H1 (cell line): Measurements from ENCODE around the gene EPHA5.

Experiments used
- BRCA1 ChIP-seq: IDR thresholded peaks from 2 replicates; pipeline ENCODE4 v1.6.1; 2012; ENCODE audit warnings: low read depth, low read length, improper control_type of control experiment
- CEBPB ChIP-seq: IDR thresholded peaks from 2 replicates; pipeline ENCODE4 v1.6.1; 2012; ENCODE audit warnings: low read depth, low read length
- EP300 ChIP-seq, 2 experiments: IDR thresholded peaks; 1 replicate in 1 of 2; 2 replicates in 1 of 2; pipeline ENCODE4 v1.6.1; 2011 to 2012; ENCODE audit warnings: low read depth in 2 of 2, low read length in 2 of 2, mild to moderate bottlenecking in 2 of 2, borderline replicate concordance in 1 of 2, inconsistent platforms in 1 of 2, moderate library complexity in 1 of 2
- EZH2 ChIP-seq: fragments of 200-600 bp; sonication (generic); IDR thresholded peaks from 2 replicates; pipeline ENCODE4 v1.7.1; 2012; ENCODE audit warnings: low read depth, mild to moderate bottlenecking, moderate library complexity, low read length, inconsistent platforms; ENCODE audit not compliant: severe bottlenecking
- HDAC2 ChIP-seq, 2 experiments: fragments of 300-600 bp in 1 of 2; sonication (generic) in 1 of 2; IDR thresholded peaks; 2 replicates each; pipeline ENCODE4 v1.6.1; 2011 to 2012; ENCODE audit warnings: low read depth in 2 of 2, low read length in 2 of 2, mild to moderate bottlenecking in 2 of 2, moderate library complexity in 2 of 2, borderline replicate concordance in 1 of 2, inconsistent platforms in 1 of 2
- PHF8 ChIP-seq: fragments of 200-600 bp; sonication (generic); conservative IDR thresholded peaks from 2 replicates; pipeline ENCODE4 v1.7.1; 2012; ENCODE audit warnings: low read depth, mild to moderate bottlenecking, inconsistent platforms, low read length, moderate library complexity
- POLR2A ChIP-seq, 2 experiments: IDR thresholded peaks; 1 replicate in 1 of 2; 2 replicates in 1 of 2; pipeline ENCODE4 v1.6.1; 2011; ENCODE audit warnings: low read depth in 2 of 2, low read length in 2 of 2, mild to moderate bottlenecking in 2 of 2; ENCODE audit errors: control extremely low read depth in 1 of 2
- RFX5 ChIP-seq: IDR thresholded peaks from 2 replicates; pipeline ENCODE4 v1.6.1; 2011; ENCODE audit warnings: low read depth, low read length, improper control_type of control experiment, borderline replicate concordance
- SIX5 ChIP-seq: IDR thresholded peaks from 2 replicates; pipeline ENCODE4 v1.6.1; 2011; ENCODE audit warnings: mild to moderate bottlenecking, low read depth, low read length
- TEAD4 ChIP-seq: IDR thresholded peaks from 2 replicates; pipeline ENCODE4 v1.6.1; 2012; ENCODE audit warnings: low read depth, low read length, inconsistent platforms, mixed read lengths
- TF ChIP-seq, protein P1 (sequence below), 3 experiments: IDR thresholded peaks; 1 replicate in 2 of 3; 2 replicates in 1 of 3; pipeline versions ENCODE4 v1.5.1 to v1.6.1; 2011; ENCODE audit warnings: low read length in 3 of 3, mild to moderate bottlenecking in 3 of 3, inconsistent platforms in 2 of 3, low read depth in 1 of 3, moderate library complexity in 1 of 3; ENCODE audit not compliant: insufficient read depth in 1 of 3; ENCODE audit errors: control extremely low read depth in 1 of 3
- TF ChIP-seq, protein P2 (sequence below): IDR thresholded peaks from 2 replicates; pipeline ENCODE4 v1.6.1; 2012; ENCODE audit warnings: inconsistent platforms

DNA sequence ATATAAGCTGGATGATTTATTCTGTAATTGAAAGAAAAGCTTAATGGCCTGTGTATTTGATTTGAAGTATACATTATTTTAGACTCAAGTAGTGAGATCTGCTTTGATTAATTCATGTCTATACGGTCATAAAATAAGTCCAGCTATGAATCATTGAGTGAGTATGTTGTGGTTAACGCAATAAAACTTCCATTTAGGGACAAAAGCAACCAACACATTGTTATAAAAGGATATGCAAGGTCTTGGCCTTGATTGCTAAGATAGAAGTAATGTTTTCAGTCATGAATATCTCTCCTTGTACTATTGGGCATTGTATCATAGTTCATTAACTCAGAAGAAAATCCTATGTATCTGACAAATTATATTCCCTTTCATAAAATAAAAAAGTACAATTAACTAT, 162.1 kb downstream of the EPHA5 start:
- TF ChIP-seq POLR2A (IDR thresholded peaks at IDR 0.05; ENCODE audit: control extremely low read depth in 1 of 2, low read depth in 2 of 2, low read length in 2 of 2) (no peak), EP300 (IDR thresholded peaks at IDR 0.05; ENCODE audit: borderline replicate concordance in 1 of 2, low read depth in 2 of 2, low read length in 2 of 2) (no peak), PHF8 (no peak), SIX5 (no peak), CEBPB (no peak), EZH2 (no peak), TEAD4 (no peak), RFX5 (no peak), HDAC2 (IDR thresholded peaks at IDR 0.05; ENCODE audit: borderline replicate concordance in 1 of 2, low read depth in 2 of 2, low read length in 2 of 2) (no peak), BRCA1 (no peak)
- TF ChIP-seq, protein P1, sequence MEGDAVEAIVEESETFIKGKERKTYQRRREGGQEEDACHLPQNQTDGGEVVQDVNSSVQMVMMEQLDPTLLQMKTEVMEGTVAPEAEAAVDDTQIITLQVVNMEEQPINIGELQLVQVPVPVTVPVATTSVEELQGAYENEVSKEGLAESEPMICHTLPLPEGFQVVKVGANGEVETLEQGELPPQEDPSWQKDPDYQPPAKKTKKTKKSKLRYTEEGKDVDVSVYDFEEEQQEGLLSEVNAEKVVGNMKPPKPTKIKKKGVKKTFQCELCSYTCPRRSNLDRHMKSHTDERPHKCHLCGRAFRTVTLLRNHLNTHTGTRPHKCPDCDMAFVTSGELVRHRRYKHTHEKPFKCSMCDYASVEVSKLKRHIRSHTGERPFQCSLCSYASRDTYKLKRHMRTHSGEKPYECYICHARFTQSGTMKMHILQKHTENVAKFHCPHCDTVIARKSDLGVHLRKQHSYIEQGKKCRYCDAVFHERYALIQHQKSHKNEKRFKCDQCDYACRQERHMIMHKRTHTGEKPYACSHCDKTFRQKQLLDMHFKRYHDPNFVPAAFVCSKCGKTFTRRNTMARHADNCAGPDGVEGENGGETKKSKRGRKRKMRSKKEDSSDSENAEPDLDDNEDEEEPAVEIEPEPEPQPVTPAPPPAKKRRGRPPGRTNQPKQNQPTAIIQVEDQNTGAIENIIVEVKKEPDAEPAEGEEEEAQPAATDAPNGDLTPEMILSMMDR (IDR thresholded peaks at IDR 0.05; ENCODE audit: control extremely low read depth in 1 of 3, insufficient read depth in 1 of 3, low read depth in 1 of 3, low read length in 3 of 3): no peak
- TF ChIP-seq, protein P2, sequence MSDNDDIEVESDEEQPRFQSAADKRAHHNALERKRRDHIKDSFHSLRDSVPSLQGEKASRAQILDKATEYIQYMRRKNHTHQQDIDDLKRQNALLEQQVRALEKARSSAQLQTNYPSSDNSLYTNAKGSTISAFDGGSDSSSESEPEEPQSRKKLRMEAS: no peak
